Measurements from ENCODE around the gene KRTAP3-3.

The KRTAP3-3 gene

GRCh38 chr17:41003926-41004325 is 10.0 kb upstream of the KRTAP3-3 start:
- DNase-seq = no peak

GRCh38 chr17:41002814-41003213 is 8.8 kb upstream of the KRTAP3-3 start:
- no peak for DNase-seq

- no peak for DNase-seq
Observed at GRCh38 chr17:41001795-41002194, 7.8 kb upstream of the KRTAP3-3 start.

GRCh38 chr17:40999563-40999962 is 5.6 kb upstream of the KRTAP3-3 start, which contains the start of gene KRTAP3-2:
Gene KRTAP3-2, minus strand, starts transcription at chr17:40999906. Its CDS starts 53 bp downstream, at chr17:40999853.
- DNase-seq = peak; percentile 6

GRCh38 chr17:40997361-40997760 is 3.4 kb upstream of the KRTAP3-3 start:
- no peak for DNase-seq

- DNase-seq = no peak
Observed at GRCh38 chr17:40996829-40997228, 2.9 kb upstream of the KRTAP3-3 start.

- no peak for DNase-seq
Observed at GRCh38 chr17:40995116-40995515, 1.2 kb upstream of the KRTAP3-3 start.

- no peak for DNase-seq
Observed at GRCh38 chr17:40993084-40993483, 880 bp downstream of the KRTAP3-3 start.

- DNase-seq = no peak
Observed at GRCh38 chr17:40992666-40993065, 1.3 kb downstream of the KRTAP3-3 start.

GRCh38 chr17:40986920-40987319 is 7.0 kb downstream of the KRTAP3-3 start:
- DNase-seq = no peak

GRCh38 chr17:40984226-40984625 is 9.7 kb downstream of the KRTAP3-3 start, which contains the start of gene KRT40:
Gene KRT40, minus strand, starts transcription at chr17:40984326. Its CDS starts 53 bp downstream, at chr17:40984273.
- DNase-seq = no peak

- no peak for DNase-seq
Observed at GRCh38 chr17:40981115-40981514, 12.8 kb downstream of the KRTAP3-3 start.

GRCh38 chr17:40980596-40980995 is 13.4 kb downstream of the KRTAP3-3 start:
- no peak for DNase-seq

GRCh38 chr17:40980117-40980516 is 13.8 kb downstream of the KRTAP3-3 start:
- no peak for DNase-seq

GRCh38 chr17:40978575-40979151 is 15.3 kb downstream of the KRTAP3-3 start:
- DNase-seq = no peak

GRCh38 chr17:40975516-40975915 is 18.4 kb downstream of the KRTAP3-3 start:
- DNase-seq = no peak

GRCh38 chr17:40974366-40974765 is 19.6 kb downstream of the KRTAP3-3 start:
- DNase-seq = no peak

GRCh38 chr17:40967582-40967981 is 26.4 kb downstream of the KRTAP3-3 start:
- DNase-seq = no peak

- DNase-seq = no peak
Observed at GRCh38 chr17:40966848-40967247, 27.1 kb downstream of the KRTAP3-3 start, which contains the start of gene KRT39. Gene KRT39, minus strand, starts transcription at chr17:40966948. Its CDS starts 92 bp downstream, at chr17:40966856.

GRCh38 chr17:40963838-40964237 is 30.1 kb downstream of the KRTAP3-3 start:
- DNase-seq = no peak

- no peak for DNase-seq
Observed at GRCh38 chr17:40962059-40962561, 31.9 kb downstream of the KRTAP3-3 start.

GRCh38 chr17:40961591-40961990 is 32.4 kb downstream of the KRTAP3-3 start:
- DNase-seq = no peak

GRCh38 chr17:40960144-40960543 is 33.8 kb downstream of the KRTAP3-3 start:
- DNase-seq = no peak

GRCh38 chr17:40958086-40958953 is 35.6 kb downstream of the KRTAP3-3 start:
- DNase-seq = no peak
